Panc1 (cell line): Measurements from ENCODE around the gene FIBP. TPM values are rescaled to one million over a fixed set of nuclear protein-coding genes. Genes with fewer than 3 reads are reported as not detected.

ENCODE experiments used
- ATAC-seq: fragments of 200-7000 bp; cut with Tn5 transposase; 2 replicates; pipeline ENCODE4 v1.9.1; 2020; ENCODE audit warnings: mild to moderate bottlenecking, moderate library complexity
- BruUV-seq: library from RNA; stranded (reverse); fragments of 400-500 nt; replicated peaks from 2 replicates; lab custom pipeline; 2021; lab: Mats Ljungman, UMichigan
- CTCF ChIA-PET: fragments of 300-600 bp; sonication (Branson Sonifier 250); formaldehyde crosslinking; loops from one replicate; lab custom pipeline; 2022; ENCODE audit warnings: antibody characterized with exemption; lab: Charles Lee
- POLR2A ChIA-PET: fragments of 300-600 bp; sonication (Branson Sonifier 250); formaldehyde crosslinking; loops from one replicate; lab custom pipeline; 2022; ENCODE audit warnings: antibody characterized with exemption; lab: Charles Lee
- DNase-seq: peaks from one replicate; pipeline ENCODE4 v3.0.0-alpha.2; 2010; ENCODE audit warnings: low read depth, low spot score
- H3K27ac ChIP-seq: 2 replicates; pipeline ENCODE4 v1.5.1; 2011; ENCODE audit warnings: mild to moderate bottlenecking, low read length, inconsistent platforms
- H3K27me3 ChIP-seq: fragments of 200-500 bp; sonication (Bioruptor generic); 2 replicates; pipeline ENCODE4 v1.6.0; 2014; ENCODE audit warnings: low read length, inconsistent platforms; ENCODE audit not compliant: control insufficient read depth, insufficient read depth
- H3K36me3 ChIP-seq: fragments of 200-500 bp; sonication (Bioruptor generic); 2 replicates; pipeline ENCODE4 v1.5.1; 2014; ENCODE audit warnings: inconsistent platforms, mild to moderate bottlenecking, low read length, moderate library complexity; ENCODE audit not compliant: control insufficient read depth, insufficient read depth
- H3K4me1 ChIP-seq: 2 replicates; pipeline ENCODE4 v1.5.1; 2011; ENCODE audit warnings: inconsistent platforms, mild to moderate bottlenecking, low read length, moderate library complexity; ENCODE audit not compliant: control insufficient read depth, insufficient read depth
- H3K4me3 ChIP-seq, 2 experiments: 2 replicates each; pipeline ENCODE4 v1.5.1; 2011 to 2012; ENCODE audit warnings: low read depth in 2 of 2, low read length in 2 of 2, mild to moderate bottlenecking in 2 of 2, inconsistent platforms in 1 of 2, moderate library complexity in 1 of 2
- H3K9me3 ChIP-seq: fragments of 200-500 bp; sonication (Bioruptor generic); 2 replicates; pipeline ENCODE4 v1.5.1; 2014; ENCODE audit warnings: low read depth, mild to moderate bottlenecking, inconsistent platforms, low read length, moderate library complexity; ENCODE audit not compliant: control insufficient read depth, insufficient read depth
- POLR2AphosphoS5 ChIP-seq: IDR thresholded peaks from 2 replicates; pipeline ENCODE4 v1.6.1; 2012; ENCODE audit warnings: mild to moderate bottlenecking, low read depth, low read length, moderate library complexity
- SIN3A ChIP-seq: IDR thresholded peaks from 2 replicates; pipeline ENCODE4 v1.6.1; 2012; ENCODE audit warnings: low read depth, mild to moderate bottlenecking, low read length, moderate library complexity, borderline replicate concordance; ENCODE audit not compliant: insufficient read depth
- TCF7L2 ChIP-seq: IDR thresholded peaks from 2 replicates; pipeline ENCODE4 v1.6.1; 2011; ENCODE audit warnings: mild to moderate bottlenecking, low read depth, low read length, inconsistent platforms
- in situ Hi-C: cut with HindIII; loops from 2 replicates; pipeline ENCODE4 v1.10.0; 2016; ENCODE audit warnings: low sequenced_read_pairs, low pct_unique_long_range_greater_than_20kb
- intact Hi-C: fragments of 100-400 bp; cut with micrococcal nuclease; formaldehyde crosslinking; loops from one replicate; pipeline ENCODE4 v1.10.0; 2022; ENCODE audit not compliant: unreplicated experiment
- total RNA-seq: library from RNA; stranded (reverse); gene quantifications from one replicate; pipeline ENCODE4 v1.2.1, GENCODE V29; 2021; ENCODE audit not compliant: unreplicated experiment
- TF ChIP-seq, protein P1 (sequence below), 2 experiments: IDR thresholded peaks; 2 replicates each; pipeline ENCODE4 v1.6.1; 2011 to 2012; ENCODE audit warnings: low read depth in 2 of 2, control low read depth in 1 of 2, low read length in 1 of 2, mild to moderate bottlenecking in 1 of 2, moderate library complexity in 1 of 2; ENCODE audit not compliant: insufficient read depth in 1 of 2
- TF ChIP-seq, protein P2 (sequence below): fragments of 450-650 bp; IDR thresholded peaks from 2 replicates; pipeline ENCODE4 v1.5.1; 2017; ENCODE audit warnings: mild to moderate bottlenecking

FIBP gene
- total RNA-seq, 1 experiment from 2014 or later, result 105 TPM

DNA sequence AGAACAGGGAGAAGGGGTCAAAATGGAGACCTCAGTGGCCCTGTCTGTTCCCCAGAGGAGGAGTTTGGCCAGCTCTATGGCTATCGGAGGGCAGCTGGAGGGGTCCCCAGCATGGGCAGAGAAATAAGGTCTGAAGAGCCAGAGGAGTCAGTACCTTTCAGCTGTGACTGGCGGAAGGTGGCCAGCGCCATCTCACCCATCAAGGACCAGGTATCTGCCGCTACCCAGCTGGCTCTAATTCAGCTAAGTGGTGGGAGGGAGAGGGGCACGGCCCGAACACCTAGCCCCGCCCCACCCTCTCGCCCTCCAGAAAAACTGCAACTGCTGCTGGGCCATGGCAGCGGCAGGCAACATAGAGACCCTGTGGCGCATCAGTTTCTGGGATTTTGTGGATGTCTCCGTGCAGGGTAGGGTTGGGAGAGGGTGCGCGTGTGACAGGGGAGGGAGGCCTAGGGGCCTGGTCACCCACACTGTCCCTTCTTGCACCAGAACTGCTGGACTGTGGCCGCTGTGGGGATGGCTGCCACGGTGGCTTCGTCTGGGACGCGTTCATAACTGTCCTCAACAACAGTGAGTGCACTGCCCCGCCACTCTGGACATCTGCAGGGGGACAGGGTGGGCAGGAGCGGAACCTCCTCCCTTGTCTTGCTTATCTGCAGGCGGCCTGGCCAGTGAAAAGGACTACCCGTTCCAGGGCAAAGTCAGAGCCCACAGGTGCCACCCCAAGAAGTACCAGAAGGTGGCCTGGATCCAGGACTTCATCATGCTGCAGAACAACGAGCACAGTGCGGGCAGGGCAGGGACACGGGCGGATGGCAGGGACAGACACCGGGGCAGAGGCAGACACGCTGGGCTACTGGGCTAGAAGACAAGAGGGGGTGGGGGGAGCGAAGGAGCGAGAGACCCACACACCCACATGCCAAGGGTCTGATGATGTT is 5.9 kb downstream of the FIBP start:
- in situ Hi-C loops, result no loop called here
- intact Hi-C loops, result no loop called here
- TF ChIP-seq POLR2AphosphoS5, result no peak
- Histone ChIP-seq H3K27ac (no peak overlapping the region), H3K27me3 (no peaks in the 10 kb centered on the region), H3K4me1 (peaks cover 20% of the 10 kb centered on the region), H3K4me3 (no peak overlapping the region), H3K9me3 (no peaks in the 10 kb centered on the region), H3K36me3 (peaks cover 4% of the 10 kb centered on the region; the same call in 1 of the 2 replicates)
- ChIA-PET CTCF (no interaction called here), POLR2A (interaction anchor here (0.5 kb wide), 1 partner anchor 107 kb away, joined by 6 read pairs; no protein-coding TSS in a partner anchor)
- no peak for ATAC-seq
- BruUV-seq, result no TSS peak
- no peak for DNase-seq

DNA sequence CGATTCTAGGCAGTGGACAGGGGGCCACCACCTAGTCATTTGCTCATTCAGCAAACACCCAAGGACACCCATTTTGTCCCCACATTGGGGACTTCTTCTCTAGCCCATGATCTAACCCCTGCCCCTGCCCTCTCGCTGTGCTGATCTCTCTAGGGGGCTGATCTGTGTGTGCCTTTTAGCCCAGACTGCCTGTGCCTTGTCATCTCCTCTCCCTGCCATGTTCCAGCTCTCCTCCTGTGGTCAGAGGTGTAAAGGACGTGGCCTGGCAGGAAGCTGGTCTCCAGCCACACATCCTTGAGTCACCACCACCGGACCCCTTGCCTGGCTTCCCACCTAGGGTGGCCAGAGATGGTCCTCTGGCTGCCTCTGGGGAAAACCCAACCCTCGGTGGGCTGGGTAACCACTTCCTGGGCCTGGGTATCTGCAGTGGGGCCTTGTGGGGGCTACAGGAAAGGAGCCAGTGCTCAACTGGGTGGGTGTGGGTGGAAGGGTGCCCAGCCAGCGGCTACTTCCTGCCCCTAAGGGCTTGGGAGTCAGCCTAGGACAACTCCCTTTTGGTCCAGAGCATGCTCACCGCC is 7.3 kb downstream of the FIBP start:
- Histone ChIP-seq H3K36me3 (peaks cover 4% of the 10 kb centered on the region; the same call in 1 of the 2 replicates), H3K9me3 (no peaks in the 10 kb centered on the region), H3K4me1 (peaks cover 6% of the 10 kb centered on the region), H3K27me3 (no peaks in the 10 kb centered on the region), H3K27ac (no peak overlapping the region), H3K4me3 (no peak overlapping the region)
- in situ Hi-C loops (no loop called here), intact Hi-C loops (no loop called here)
- ChIA-PET POLR2A (interaction anchor here (0.7 kb wide), 1 partner anchor 135 kb away, joined by 5 read pairs; no protein-coding TSS in a partner anchor), CTCF (no interaction called here)
- DNase-seq (no peak), ATAC-seq (0 out of 2 replicates have a peak, but pooled peaks have one; percentile 11)
- BruUV-seq, result no TSS peak
- no peak for TF ChIP-seq SIN3A
- TF ChIP-seq POLR2AphosphoS5, result 0 out of 2 replicates have a peak, but pooled peaks have one; percentile 15

DNA sequence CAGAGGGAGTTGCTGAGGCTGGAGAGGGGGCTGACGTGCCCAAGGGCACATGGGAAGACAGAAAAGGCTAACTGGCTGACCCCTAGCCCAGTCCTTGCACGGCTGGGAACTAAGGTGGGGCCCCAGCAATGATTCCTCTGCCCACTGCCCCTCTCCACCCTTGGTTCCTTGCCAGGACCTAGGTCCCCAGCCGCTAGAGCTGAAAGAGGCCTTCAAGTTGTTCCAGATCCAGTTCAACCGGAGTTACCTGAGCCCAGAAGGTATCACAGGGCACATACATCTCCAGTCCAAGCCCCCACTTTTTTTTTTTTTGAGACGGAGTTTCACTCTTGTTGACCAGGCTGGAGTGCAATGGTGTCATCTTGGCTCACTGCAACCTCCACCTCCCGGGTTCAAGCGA is 8.2 kb downstream of the FIBP start:
- no TSS peak for BruUV-seq
- DNase-seq (no peak), ATAC-seq (no peak)
- ChIA-PET POLR2A (interaction anchor here (0.7 kb wide), 1 partner anchor 135 kb away, joined by 5 read pairs; no protein-coding TSS in a partner anchor), CTCF (no interaction called here)
- H3K27me3 ChIP-seq, result no peaks in the 10 kb centered on the region
- no peak overlapping the region for H3K27ac ChIP-seq
- intact Hi-C loops (no loop called here), in situ Hi-C loops (no loop called here)
- peaks cover 4% of the 10 kb centered on the region for H3K4me1 ChIP-seq
- H3K36me3 ChIP-seq, result peaks cover 4% of the 10 kb centered on the region; the same call in 1 of the 2 replicates
- TF ChIP-seq POLR2AphosphoS5 (no peak; the same call in 1 of the 2 replicates), SIN3A (no peak), TCF7L2 (no peak)
- TF ChIP-seq, protein P1, sequence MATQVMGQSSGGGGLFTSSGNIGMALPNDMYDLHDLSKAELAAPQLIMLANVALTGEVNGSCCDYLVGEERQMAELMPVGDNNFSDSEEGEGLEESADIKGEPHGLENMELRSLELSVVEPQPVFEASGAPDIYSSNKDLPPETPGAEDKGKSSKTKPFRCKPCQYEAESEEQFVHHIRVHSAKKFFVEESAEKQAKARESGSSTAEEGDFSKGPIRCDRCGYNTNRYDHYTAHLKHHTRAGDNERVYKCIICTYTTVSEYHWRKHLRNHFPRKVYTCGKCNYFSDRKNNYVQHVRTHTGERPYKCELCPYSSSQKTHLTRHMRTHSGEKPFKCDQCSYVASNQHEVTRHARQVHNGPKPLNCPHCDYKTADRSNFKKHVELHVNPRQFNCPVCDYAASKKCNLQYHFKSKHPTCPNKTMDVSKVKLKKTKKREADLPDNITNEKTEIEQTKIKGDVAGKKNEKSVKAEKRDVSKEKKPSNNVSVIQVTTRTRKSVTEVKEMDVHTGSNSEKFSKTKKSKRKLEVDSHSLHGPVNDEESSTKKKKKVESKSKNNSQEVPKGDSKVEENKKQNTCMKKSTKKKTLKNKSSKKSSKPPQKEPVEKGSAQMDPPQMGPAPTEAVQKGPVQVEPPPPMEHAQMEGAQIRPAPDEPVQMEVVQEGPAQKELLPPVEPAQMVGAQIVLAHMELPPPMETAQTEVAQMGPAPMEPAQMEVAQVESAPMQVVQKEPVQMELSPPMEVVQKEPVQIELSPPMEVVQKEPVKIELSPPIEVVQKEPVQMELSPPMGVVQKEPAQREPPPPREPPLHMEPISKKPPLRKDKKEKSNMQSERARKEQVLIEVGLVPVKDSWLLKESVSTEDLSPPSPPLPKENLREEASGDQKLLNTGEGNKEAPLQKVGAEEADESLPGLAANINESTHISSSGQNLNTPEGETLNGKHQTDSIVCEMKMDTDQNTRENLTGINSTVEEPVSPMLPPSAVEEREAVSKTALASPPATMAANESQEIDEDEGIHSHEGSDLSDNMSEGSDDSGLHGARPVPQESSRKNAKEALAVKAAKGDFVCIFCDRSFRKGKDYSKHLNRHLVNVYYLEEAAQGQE (IDR thresholded peaks at IDR 0.05; ENCODE audit: insufficient read depth in 1 of 2, low read depth in 2 of 2, low read length in 1 of 2), result no peak
- TF ChIP-seq, protein P2, sequence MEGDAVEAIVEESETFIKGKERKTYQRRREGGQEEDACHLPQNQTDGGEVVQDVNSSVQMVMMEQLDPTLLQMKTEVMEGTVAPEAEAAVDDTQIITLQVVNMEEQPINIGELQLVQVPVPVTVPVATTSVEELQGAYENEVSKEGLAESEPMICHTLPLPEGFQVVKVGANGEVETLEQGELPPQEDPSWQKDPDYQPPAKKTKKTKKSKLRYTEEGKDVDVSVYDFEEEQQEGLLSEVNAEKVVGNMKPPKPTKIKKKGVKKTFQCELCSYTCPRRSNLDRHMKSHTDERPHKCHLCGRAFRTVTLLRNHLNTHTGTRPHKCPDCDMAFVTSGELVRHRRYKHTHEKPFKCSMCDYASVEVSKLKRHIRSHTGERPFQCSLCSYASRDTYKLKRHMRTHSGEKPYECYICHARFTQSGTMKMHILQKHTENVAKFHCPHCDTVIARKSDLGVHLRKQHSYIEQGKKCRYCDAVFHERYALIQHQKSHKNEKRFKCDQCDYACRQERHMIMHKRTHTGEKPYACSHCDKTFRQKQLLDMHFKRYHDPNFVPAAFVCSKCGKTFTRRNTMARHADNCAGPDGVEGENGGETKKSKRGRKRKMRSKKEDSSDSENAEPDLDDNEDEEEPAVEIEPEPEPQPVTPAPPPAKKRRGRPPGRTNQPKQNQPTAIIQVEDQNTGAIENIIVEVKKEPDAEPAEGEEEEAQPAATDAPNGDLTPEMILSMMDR, result no peak
- H3K4me3 ChIP-seq, result no peak overlapping the region
- H3K9me3 ChIP-seq, result no peaks in the 10 kb centered on the region
